ENCODE data around the gene ACTR3C.

DNA sequence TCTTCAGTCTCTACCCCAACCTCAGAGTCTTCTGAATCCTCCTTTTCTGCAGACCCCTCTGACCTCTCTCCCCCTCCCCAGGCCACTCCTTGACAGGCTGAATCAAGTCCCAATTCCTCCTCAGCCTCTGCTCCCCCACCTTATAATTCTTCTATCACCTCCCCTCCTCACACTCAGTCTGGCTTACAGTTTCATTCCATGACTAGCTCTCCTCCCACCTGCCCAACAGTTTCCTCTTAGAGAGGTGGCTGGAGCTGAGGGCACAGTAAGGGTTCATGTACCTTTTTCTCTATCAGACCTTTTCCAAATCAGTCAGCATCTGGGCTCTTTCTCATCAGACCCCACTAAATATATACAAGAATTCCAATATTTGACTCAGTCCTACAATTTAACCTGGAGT, 14.8 kb downstream of the ACTR3C start:
- TF ChIP-seq POLR2A (IDR thresholded peaks at IDR 0.05) (no peak), POLR2AphosphoS5 (IDR thresholded peaks at IDR 0.05) (no peak)
- TF ChIP-seq, protein P1, sequence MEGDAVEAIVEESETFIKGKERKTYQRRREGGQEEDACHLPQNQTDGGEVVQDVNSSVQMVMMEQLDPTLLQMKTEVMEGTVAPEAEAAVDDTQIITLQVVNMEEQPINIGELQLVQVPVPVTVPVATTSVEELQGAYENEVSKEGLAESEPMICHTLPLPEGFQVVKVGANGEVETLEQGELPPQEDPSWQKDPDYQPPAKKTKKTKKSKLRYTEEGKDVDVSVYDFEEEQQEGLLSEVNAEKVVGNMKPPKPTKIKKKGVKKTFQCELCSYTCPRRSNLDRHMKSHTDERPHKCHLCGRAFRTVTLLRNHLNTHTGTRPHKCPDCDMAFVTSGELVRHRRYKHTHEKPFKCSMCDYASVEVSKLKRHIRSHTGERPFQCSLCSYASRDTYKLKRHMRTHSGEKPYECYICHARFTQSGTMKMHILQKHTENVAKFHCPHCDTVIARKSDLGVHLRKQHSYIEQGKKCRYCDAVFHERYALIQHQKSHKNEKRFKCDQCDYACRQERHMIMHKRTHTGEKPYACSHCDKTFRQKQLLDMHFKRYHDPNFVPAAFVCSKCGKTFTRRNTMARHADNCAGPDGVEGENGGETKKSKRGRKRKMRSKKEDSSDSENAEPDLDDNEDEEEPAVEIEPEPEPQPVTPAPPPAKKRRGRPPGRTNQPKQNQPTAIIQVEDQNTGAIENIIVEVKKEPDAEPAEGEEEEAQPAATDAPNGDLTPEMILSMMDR (IDR thresholded peaks at IDR 0.05) = no peak

All from stomach (tissue), 4 donors.